Measurements from ENCODE around the gene EPHA4.

Gene EPHA4

DNA sequence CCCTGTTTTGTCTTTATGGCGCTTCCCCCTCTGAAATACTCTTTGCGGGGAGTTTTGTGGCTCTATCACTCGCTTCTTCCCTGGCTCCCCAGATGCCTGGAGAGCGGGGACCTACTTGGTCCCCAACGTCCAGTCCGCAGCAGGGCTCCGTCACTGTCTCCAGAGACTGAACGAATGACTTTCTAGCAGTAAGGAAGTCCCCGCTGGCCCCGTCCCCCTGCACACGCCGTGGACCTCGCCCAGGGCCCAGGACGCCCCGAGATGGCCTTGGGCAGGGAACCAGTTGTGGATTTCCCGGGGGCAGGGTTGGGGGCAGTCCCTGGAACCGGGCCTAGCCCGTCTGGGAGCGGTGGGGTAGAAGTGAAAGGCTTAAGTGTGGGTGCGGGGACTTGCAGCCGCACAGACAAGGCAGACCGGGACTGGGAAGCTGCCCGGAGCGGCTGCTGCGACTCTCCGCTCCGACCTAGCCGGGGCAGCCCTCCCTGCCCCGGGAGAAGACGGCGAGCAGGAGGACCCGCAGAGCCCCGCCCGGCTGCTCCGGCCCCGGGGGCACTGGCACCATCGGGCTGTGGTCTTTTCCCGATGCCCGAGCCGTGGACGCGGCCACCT lies 821 bp upstream of the EPHA4 start:
- no peaks in the 10 kb centered on the region for H3K36me3 ChIP-seq (ENCODE audit: control insufficient read depth, insufficient read depth, low read length)
- DNase-seq (ENCODE audit: low read depth, low spot score) = no peak
- peak overlapping the region; percentile 82; the same call in 1 of the 2 replicates for H3K4me3 ChIP-seq (ENCODE audit: low read length)
- H3K27me3 ChIP-seq (ENCODE audit: control insufficient read depth, insufficient read depth, low read length) = peaks cover 9% of the 10 kb centered on the region
- no peak overlapping the region for H3K27ac ChIP-seq (ENCODE audit: low read length)
- H3K9me3 ChIP-seq (ENCODE audit: control insufficient read depth, insufficient read depth, low read length) = no peaks in the 10 kb centered on the region
- whole genome bisulfite sequencing (ENCODE audit: insufficient coverage, insufficient read length) = no CpG with 5 or more reads among the region's 42 CpGs
- H3K4me1 ChIP-seq (ENCODE audit: control insufficient read depth, insufficient read depth, low read length) = peaks cover 6% of the 10 kb centered on the region

- no peaks in the 10 kb centered on the region for H3K36me3 ChIP-seq (ENCODE audit: control insufficient read depth, insufficient read depth, low read length)
- peaks cover 9% of the 10 kb centered on the region for H3K27me3 ChIP-seq (ENCODE audit: control insufficient read depth, insufficient read depth, low read length)
- H3K9me3 ChIP-seq (ENCODE audit: control insufficient read depth, insufficient read depth, low read length) = no peaks in the 10 kb centered on the region
- WGBS (ENCODE audit: insufficient coverage, insufficient read length) = no CpG with 5 or more reads among the region's 61 CpGs
- peaks cover 6% of the 10 kb centered on the region for H3K4me1 ChIP-seq (ENCODE audit: control insufficient read depth, insufficient read depth, low read length)
- DNase-seq (ENCODE audit: low read depth, low spot score) = no peak
- no peak overlapping the region for H3K27ac ChIP-seq (ENCODE audit: low read length)
- H3K4me3 ChIP-seq (ENCODE audit: low read length) = peak overlapping the region; percentile 82; the same call in 1 of the 2 replicates
Measured at GRCh38 chr2:221571551-221572218, 419 bp downstream of the EPHA4 start.

GRCh38 chr2:221571025-221571550 lies 1.0 kb downstream of the EPHA4 start:
- no peak for DNase-seq (ENCODE audit: low read depth, low spot score)
- Histone ChIP-seq H3K36me3 (ENCODE audit: control insufficient read depth, insufficient read depth, low read length) (no peaks in the 10 kb centered on the region), H3K4me1 (ENCODE audit: control insufficient read depth, insufficient read depth, low read length) (peaks cover 6% of the 10 kb centered on the region), H3K9me3 (ENCODE audit: control insufficient read depth, insufficient read depth, low read length) (no peaks in the 10 kb centered on the region), H3K4me3 (ENCODE audit: low read length) (peak overlapping the region; percentile 82; the same call in 1 of the 2 replicates), H3K27ac (ENCODE audit: low read length) (no peak overlapping the region), H3K27me3 (ENCODE audit: control insufficient read depth, insufficient read depth, low read length) (peaks cover 9% of the 10 kb centered on the region)
- WGBS (ENCODE audit: insufficient coverage, insufficient read length) = no CpG with 5 or more reads among the region's 41 CpGs

GRCh38 chr2:221570321-221570935 lies 1.7 kb downstream of the EPHA4 start:
- H3K9me3 ChIP-seq (ENCODE audit: control insufficient read depth, insufficient read depth, low read length) = no peaks in the 10 kb centered on the region
- H3K27me3 ChIP-seq (ENCODE audit: control insufficient read depth, insufficient read depth, low read length) = peaks cover 9% of the 10 kb centered on the region
- H3K4me3 ChIP-seq (ENCODE audit: low read length) = peak overlapping the region; percentile 10; the same call in 1 of the 2 replicates
- no peak for DNase-seq (ENCODE audit: low read depth, low spot score)
- whole genome bisulfite sequencing (ENCODE audit: insufficient coverage, insufficient read length) = no CpG with 5 or more reads among the region's 30 CpGs
- no peaks in the 10 kb centered on the region for H3K36me3 ChIP-seq (ENCODE audit: control insufficient read depth, insufficient read depth, low read length)
- H3K27ac ChIP-seq (ENCODE audit: low read length) = no peak overlapping the region
- H3K4me1 ChIP-seq (ENCODE audit: control insufficient read depth, insufficient read depth, low read length) = peaks cover 6% of the 10 kb centered on the region

GRCh38 chr2:221569871-221570270 lies 2.2 kb downstream of the EPHA4 start:
- no peaks in the 10 kb centered on the region for H3K36me3 ChIP-seq (ENCODE audit: control insufficient read depth, insufficient read depth, low read length)
- peaks cover 6% of the 10 kb centered on the region for H3K4me1 ChIP-seq (ENCODE audit: control insufficient read depth, insufficient read depth, low read length)
- H3K9me3 ChIP-seq (ENCODE audit: control insufficient read depth, insufficient read depth, low read length) = no peaks in the 10 kb centered on the region
- no peak for DNase-seq (ENCODE audit: low read depth, low spot score)
- peak overlapping the region; percentile 33; the same call in 1 of the 2 replicates for H3K4me3 ChIP-seq (ENCODE audit: low read length)
- H3K27me3 ChIP-seq (ENCODE audit: control insufficient read depth, insufficient read depth, low read length) = peaks cover 9% of the 10 kb centered on the region
- H3K27ac ChIP-seq (ENCODE audit: low read length) = no peak overlapping the region
- WGBS (ENCODE audit: insufficient coverage, insufficient read length) = no CpG with 5 or more reads among the region's 8 CpGs

DNA sequence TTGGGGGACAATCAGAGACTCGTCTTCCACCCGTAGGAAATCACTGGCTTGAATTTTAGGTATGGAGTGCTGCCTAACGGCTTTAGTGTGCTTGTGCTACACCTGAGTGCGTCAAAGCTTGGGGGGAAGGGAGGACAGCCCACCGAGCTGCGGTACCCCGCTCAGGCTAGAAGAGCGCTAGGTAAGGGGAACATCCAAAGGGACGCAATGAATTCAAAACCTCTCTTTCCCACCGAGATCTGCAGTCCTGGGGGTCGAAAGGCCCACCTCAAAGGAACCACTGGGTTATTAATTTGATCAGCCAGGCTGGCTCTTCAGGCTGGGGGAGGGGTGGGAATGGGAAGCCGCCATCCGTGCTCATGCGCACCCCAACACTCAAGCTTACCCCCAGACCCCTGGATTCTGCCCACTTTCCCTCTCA lies 2.7 kb downstream of the EPHA4 start:
- peaks cover 9% of the 10 kb centered on the region for H3K27me3 ChIP-seq (ENCODE audit: control insufficient read depth, insufficient read depth, low read length)
- no peaks in the 10 kb centered on the region for H3K36me3 ChIP-seq (ENCODE audit: control insufficient read depth, insufficient read depth, low read length)
- H3K9me3 ChIP-seq (ENCODE audit: control insufficient read depth, insufficient read depth, low read length) = no peaks in the 10 kb centered on the region
- DNase-seq (ENCODE audit: low read depth, low spot score) = no peak
- H3K27ac ChIP-seq (ENCODE audit: low read length) = no peak overlapping the region
- WGBS (ENCODE audit: insufficient coverage, insufficient read length) = no CpG with 5 or more reads among the region's 14 CpGs
- H3K4me1 ChIP-seq (ENCODE audit: control insufficient read depth, insufficient read depth, low read length) = peaks cover 6% of the 10 kb centered on the region
- peak overlapping the region; percentile 33; the same call in 1 of the 2 replicates for H3K4me3 ChIP-seq (ENCODE audit: low read length)

- H3K36me3 ChIP-seq (ENCODE audit: control insufficient read depth, insufficient read depth, low read length) = no peaks in the 10 kb centered on the region
- H3K27me3 ChIP-seq (ENCODE audit: control insufficient read depth, insufficient read depth, low read length) = peaks cover 9% of the 10 kb centered on the region
- no peak overlapping the region for H3K4me3 ChIP-seq (ENCODE audit: low read length)
- peaks cover 6% of the 10 kb centered on the region for H3K4me1 ChIP-seq (ENCODE audit: control insufficient read depth, insufficient read depth, low read length)
- no peak for DNase-seq (ENCODE audit: low read depth, low spot score)
- H3K27ac ChIP-seq (ENCODE audit: low read length) = no peak overlapping the region
- WGBS (ENCODE audit: insufficient coverage, insufficient read length) = no CpG with 5 or more reads among the region's 3 CpGs
- H3K9me3 ChIP-seq (ENCODE audit: control insufficient read depth, insufficient read depth, low read length) = no peaks in the 10 kb centered on the region
Measured at GRCh38 chr2:221568299-221568698, 3.8 kb downstream of the EPHA4 start.

DNA sequence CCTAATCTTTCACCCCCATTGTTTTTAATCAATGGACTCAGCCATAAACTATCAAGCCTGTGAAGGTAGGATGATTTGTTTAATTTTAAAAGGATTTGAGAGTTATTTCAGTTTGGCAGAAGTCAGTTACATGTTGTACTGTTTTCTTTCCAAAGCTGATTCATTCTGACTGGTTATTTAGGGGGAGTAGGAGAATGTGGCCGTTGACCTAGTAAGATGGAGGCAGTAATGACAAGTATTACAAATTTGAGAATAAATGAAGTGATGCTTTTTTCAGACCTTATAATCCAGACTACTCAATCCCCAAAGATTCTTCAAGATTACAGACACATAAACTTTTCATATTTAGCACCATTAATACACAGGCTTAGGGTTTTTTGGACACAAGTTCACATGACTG lies 4.3 kb downstream of the EPHA4 start:
- WGBS (ENCODE audit: insufficient coverage, insufficient read length) = no CpG with 5 or more reads among the region's 1 CpG
- H3K27ac ChIP-seq (ENCODE audit: low read length) = no peak overlapping the region
- H3K4me3 ChIP-seq (ENCODE audit: low read length) = no peak overlapping the region
- H3K4me1 ChIP-seq (ENCODE audit: control insufficient read depth, insufficient read depth, low read length) = peaks cover 6% of the 10 kb centered on the region
- DNase-seq (ENCODE audit: low read depth, low spot score) = no peak
- H3K9me3 ChIP-seq (ENCODE audit: control insufficient read depth, insufficient read depth, low read length) = no peaks in the 10 kb centered on the region
- peaks cover 9% of the 10 kb centered on the region for H3K27me3 ChIP-seq (ENCODE audit: control insufficient read depth, insufficient read depth, low read length)
- H3K36me3 ChIP-seq (ENCODE audit: control insufficient read depth, insufficient read depth, low read length) = no peaks in the 10 kb centered on the region

GRCh38 chr2:221567231-221567760 lies 4.8 kb downstream of the EPHA4 start:
- Histone ChIP-seq H3K27ac (ENCODE audit: low read length) (no peak overlapping the region), H3K4me3 (ENCODE audit: low read length) (no peak overlapping the region), H3K27me3 (ENCODE audit: control insufficient read depth, insufficient read depth, low read length) (peaks cover 9% of the 10 kb centered on the region), H3K9me3 (ENCODE audit: control insufficient read depth, insufficient read depth, low read length) (no peaks in the 10 kb centered on the region), H3K36me3 (ENCODE audit: control insufficient read depth, insufficient read depth, low read length) (no peaks in the 10 kb centered on the region), H3K4me1 (ENCODE audit: control insufficient read depth, insufficient read depth, low read length) (peaks cover 6% of the 10 kb centered on the region)
- no CpG with 5 or more reads among the region's 3 CpGs for WGBS (ENCODE audit: insufficient coverage, insufficient read length)
- no peak for DNase-seq (ENCODE audit: low read depth, low spot score)

- H3K36me3 ChIP-seq (ENCODE audit: control insufficient read depth, insufficient read depth, low read length) = no peaks in the 10 kb centered on the region
- no peaks in the 10 kb centered on the region for H3K27me3 ChIP-seq (ENCODE audit: control insufficient read depth, insufficient read depth, low read length)
- H3K9me3 ChIP-seq (ENCODE audit: control insufficient read depth, insufficient read depth, low read length) = no peaks in the 10 kb centered on the region
- no peak for DNase-seq (ENCODE audit: low read depth, low spot score)
- peaks cover 3% of the 10 kb centered on the region; the same call in 1 of the 2 replicates for H3K4me1 ChIP-seq (ENCODE audit: control insufficient read depth, insufficient read depth, low read length)
- no peak overlapping the region for H3K27ac ChIP-seq (ENCODE audit: low read length)
- WGBS (ENCODE audit: insufficient coverage, insufficient read length) = no CpG with 5 or more reads among the region's 14 CpGs
- H3K4me3 ChIP-seq (ENCODE audit: low read length) = no peak overlapping the region
Measured at GRCh38 chr2:221563270-221563985, 8.7 kb downstream of the EPHA4 start.
